ENCODE data around the gene COTL1. TPM values are rescaled to one million over a fixed set of nuclear protein-coding genes. Genes with fewer than 3 reads are reported as not detected.

The COTL1 gene
- total and polyA plus RNA-seq, 2 of the 13 experiments (the other 11 are each of a cell fraction or from before 2014, with no cell fraction given) = 8.7 to 16.9 TPM

DNA sequence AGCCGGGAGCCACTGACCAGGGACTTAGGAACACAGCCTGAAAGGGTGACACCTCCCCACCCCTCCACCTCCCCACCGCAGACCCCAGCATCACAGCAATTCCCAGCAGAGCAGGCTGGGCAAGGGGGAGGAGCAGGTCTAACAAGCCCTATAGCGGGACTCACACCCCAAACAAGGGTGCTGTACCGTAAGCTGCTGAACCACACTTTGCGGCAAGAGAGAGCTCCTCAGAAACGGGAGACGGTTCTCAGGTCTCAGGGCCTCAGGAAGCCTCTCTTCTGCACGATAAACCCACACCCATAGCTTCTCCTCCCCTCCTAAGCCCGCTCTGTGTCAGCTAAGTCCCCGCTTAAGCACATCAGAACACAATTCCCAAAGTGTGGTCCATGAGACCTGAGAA lies 11.7 kb upstream of the COTL1 start:
- Histone ChIP-seq H3K27ac (ENCODE audit: extremely low read length, insufficient read depth, low read length) (no peak overlapping the region), H2AFZ (ENCODE audit: low read length) (no peak overlapping the region), H3K9ac (ENCODE audit: insufficient read depth, low read depth, low read length) (no peak overlapping the region), H3K27me3 (ENCODE audit: control insufficient read depth in 1 of 2, insufficient read depth in 2 of 2, low read length in 2 of 2) (peaks cover 1 to 25% of the 10 kb centered on the region in 2 experiments; a peak in 3 of 5 replicates), H3K4me2 (ENCODE audit: low read depth, low read length) (peak overlapping the region; percentile 19; the same call in 1 of the 2 replicates), H4K20me1 (ENCODE audit: insufficient read depth, low read length) (no peaks in the 10 kb centered on the region), H3K4me3 (replicated peaks in 1 of 3; ENCODE audit: insufficient read depth in 1 of 3, low read depth in 2 of 3, low read length in 3 of 3) (peak overlapping the region in 1 of 3 experiments; percentile 31; a peak in 1 of 6 replicates), H3K36me3 (replicated peaks in 1 of 2; ENCODE audit: control insufficient read depth in 1 of 2, insufficient read depth in 2 of 2, low read length in 2 of 2) (no peaks in the 10 kb centered on the region), H3K9me3 (ENCODE audit: low read length) (no peaks in the 10 kb centered on the region), H3K79me2 (ENCODE audit: insufficient read depth, low read length) (no peaks in the 10 kb centered on the region), H3K4me1 (ENCODE audit: insufficient read depth, low read length) (peaks cover 28% of the 10 kb centered on the region)
- intact Hi-C loops (cut with micrococcal nuclease; ENCODE audit: unreplicated experiment) (no loop called here), in situ Hi-C loops (cut with HindIII; ENCODE audit: extremely low pct_ligation_motif_present, low pct_unique_long_range_greater_than_20kb) (no loop called here)
- CTCF ChIA-PET (ENCODE audit: low intra/inter-chr PET ratio, low total read pairs) = no interaction called here
- FAIRE-seq = no peak
- peak; percentile 29; the same call in 2 of the 3 replicates for ATAC-seq
- WGBS (ENCODE audit: low lambda C conversion rate) = 32% methylated on average over 8 of the region's 10 CpGs
- TF ChIP-seq UBTF (CRISPR knock-in tag; IDR thresholded peaks at IDR 0.05) (no peak), ZFAT (CRISPR knock-in tag; conservative IDR thresholded peaks at IDR 0.05) (no peak), ZXDC (CRISPR knock-in tag; IDR thresholded peaks at IDR 0.05) (no peak), ZNF772 (CRISPR knock-in tag; IDR thresholded peaks at IDR 0.05) (no peak), ZNF605 (CRISPR knock-in tag; IDR thresholded peaks at IDR 0.05) (0 out of 2 replicates have a peak, but pooled peaks have one; percentile 6)
- TF ChIP-seq, protein P1, sequence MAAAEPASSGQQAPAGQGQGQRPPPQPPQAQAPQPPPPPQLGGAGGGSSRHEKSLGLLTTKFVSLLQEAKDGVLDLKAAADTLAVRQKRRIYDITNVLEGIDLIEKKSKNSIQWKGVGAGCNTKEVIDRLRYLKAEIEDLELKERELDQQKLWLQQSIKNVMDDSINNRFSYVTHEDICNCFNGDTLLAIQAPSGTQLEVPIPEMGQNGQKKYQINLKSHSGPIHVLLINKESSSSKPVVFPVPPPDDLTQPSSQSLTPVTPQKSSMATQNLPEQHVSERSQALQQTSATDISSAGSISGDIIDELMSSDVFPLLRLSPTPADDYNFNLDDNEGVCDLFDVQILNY (CRISPR knock-in tag; conservative IDR thresholded peaks at IDR 0.05) = no peak
- TF ChIP-seq, protein P2, sequence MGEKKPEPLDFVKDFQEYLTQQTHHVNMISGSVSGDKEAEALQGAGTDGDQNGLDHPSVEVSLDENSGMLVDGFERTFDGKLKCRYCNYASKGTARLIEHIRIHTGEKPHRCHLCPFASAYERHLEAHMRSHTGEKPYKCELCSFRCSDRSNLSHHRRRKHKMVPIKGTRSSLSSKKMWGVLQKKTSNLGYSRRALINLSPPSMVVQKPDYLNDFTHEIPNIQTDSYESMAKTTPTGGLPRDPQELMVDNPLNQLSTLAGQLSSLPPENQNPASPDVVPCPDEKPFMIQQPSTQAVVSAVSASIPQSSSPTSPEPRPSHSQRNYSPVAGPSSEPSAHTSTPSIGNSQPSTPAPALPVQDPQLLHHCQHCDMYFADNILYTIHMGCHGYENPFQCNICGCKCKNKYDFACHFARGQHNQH (CRISPR knock-in tag; IDR thresholded peaks at IDR 0.05) = no peak
- no peak for DNase-seq (ENCODE audit: low spot score)
- BruUV-seq (replicated peaks) = no TSS peak
- POLR2A ChIA-PET = interaction anchor here (0.5 kb wide), 1 partner anchor 24 kb away, joined by 3 read pairs; no protein-coding TSS in a partner anchor
